ENCODE results near the gene MSI2. TPM values are rescaled to one million over a fixed set of nuclear protein-coding genes. Genes with fewer than 3 reads are reported as not detected.

The MSI2 gene
- total RNA-seq, 4 donors from 2014 or later, result 15.9 to 22.9 (median 17.0) TPM

GRCh38 chr17:57540596-57540995 is 284.3 kb downstream of the MSI2 start:
- Histone ChIP-seq H3K4me3 (no peak overlapping the region), H3K27me3 (no peaks in the 10 kb centered on the region), H3K36me3 (no peaks in the 10 kb centered on the region), H3K9me3 (no peaks in the 10 kb centered on the region), H3K4me1 (peaks cover 0 to under 1% (median 0%) of the 10 kb centered on the region in 3 donors), H3K27ac (no peak overlapping the region)
- WGBS, 2 donors, result 77 to 100% methylated on average over 1 to 2 of the region's 2 CpGs
- no peak for TF ChIP-seq CTCF (IDR thresholded peaks at IDR 0.05)
- TF ChIP-seq POLR2A (IDR thresholded peaks at IDR 0.05), result no peak
- intact Hi-C loops (cut with DNase I), result no loop called here
- no peak for DNase-seq

GRCh38 chr17:57541049-57541448 is 284.7 kb downstream of the MSI2 start:
- H3K36me3 ChIP-seq, result no peaks in the 10 kb centered on the region
- H3K4me3 ChIP-seq, result no peak overlapping the region
- 81 to 88% methylated on average over 4 of the region's 4 CpGs for whole genome bisulfite sequencing, 2 donors
- intact Hi-C loops (cut with DNase I), result no loop called here
- TF ChIP-seq POLR2A (IDR thresholded peaks at IDR 0.05) (no peak), CTCF (IDR thresholded peaks at IDR 0.05) (no peak)
- no peaks in the 10 kb centered on the region for H3K27me3 ChIP-seq
- no peak for DNase-seq
- H3K4me1 ChIP-seq, result no peaks in the 10 kb centered on the region
- H3K27ac ChIP-seq, result no peak overlapping the region
- no peaks in the 10 kb centered on the region for H3K9me3 ChIP-seq

GRCh38 chr17:57541472-57542394 is 285.4 kb downstream of the MSI2 start:
- H3K4me3 ChIP-seq, result no peak overlapping the region
- no peak for DNase-seq
- intact Hi-C loops (cut with DNase I), result no loop called here
- H3K27me3 ChIP-seq, result no peaks in the 10 kb centered on the region
- no peaks in the 10 kb centered on the region for H3K36me3 ChIP-seq
- WGBS, 2 donors, result 85 to 91% methylated on average over 16 to 17 of the region's 17 CpGs
- H3K9me3 ChIP-seq, result no peaks in the 10 kb centered on the region
- TF ChIP-seq POLR2A (IDR thresholded peaks at IDR 0.05), result no peak
- TF ChIP-seq CTCF (IDR thresholded peaks at IDR 0.05), result no peak
- H3K27ac ChIP-seq, result no peak overlapping the region
- no peaks in the 10 kb centered on the region for H3K4me1 ChIP-seq

GRCh38 chr17:57542510-57542909 is 286.2 kb downstream of the MSI2 start:
- Histone ChIP-seq H3K4me1 (no peaks in the 10 kb centered on the region), H3K27me3 (no peaks in the 10 kb centered on the region), H3K9me3 (no peaks in the 10 kb centered on the region), H3K36me3 (no peaks in the 10 kb centered on the region), H3K27ac (no peak overlapping the region), H3K4me3 (no peak overlapping the region)
- DNase-seq, result no peak
- 83 to 90% methylated on average over 4 of the region's 4 CpGs for WGBS, 2 donors
- intact Hi-C loops (cut with DNase I), result no loop called here
- no peak for TF ChIP-seq POLR2A (IDR thresholded peaks at IDR 0.05)
- no peak for TF ChIP-seq CTCF (IDR thresholded peaks at IDR 0.05)

GRCh38 chr17:57543230-57543629 is 286.9 kb downstream of the MSI2 start:
- DNase-seq, result no peak
- intact Hi-C loops (cut with DNase I), result no loop called here

More at GRCh38 chr17:57543230-57543629, 286.9 kb downstream of the MSI2 start:
- WGBS, 2 donors, result 92 to 98% methylated on average over 4 of the region's 4 CpGs
- Histone ChIP-seq H3K27ac (no peak overlapping the region), H3K9me3 (no peaks in the 10 kb centered on the region), H3K4me3 (no peak overlapping the region), H3K36me3 (no peaks in the 10 kb centered on the region), H3K27me3 (no peaks in the 10 kb centered on the region), H3K4me1 (no peaks in the 10 kb centered on the region)
- TF ChIP-seq POLR2A (IDR thresholded peaks at IDR 0.05) (no peak), CTCF (IDR thresholded peaks at IDR 0.05) (no peak)
